Measurements from ENCODE around the gene REEP3.

DNA sequence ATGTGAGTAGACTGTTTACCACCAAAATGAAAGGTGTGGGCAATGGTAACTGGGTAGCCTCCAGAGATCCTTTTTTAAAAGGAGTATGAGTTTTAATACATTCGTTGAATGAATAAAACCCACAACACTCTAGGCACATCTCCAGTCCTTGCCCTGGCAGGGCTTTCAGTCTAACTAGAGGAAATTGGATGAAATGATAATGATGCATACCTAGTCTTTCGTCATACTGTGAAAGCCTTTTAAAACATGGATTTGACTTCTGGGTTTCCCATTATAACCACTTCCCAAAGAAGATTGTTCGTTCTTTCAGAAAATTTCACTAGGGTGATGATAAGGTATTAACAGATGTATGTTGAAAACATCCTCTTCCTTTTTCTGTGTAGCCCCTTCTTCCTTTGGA lies 110.8 kb downstream of the REEP3 start:
- TF ChIP-seq TAF1 (IDR thresholded peaks at IDR 0.05; ENCODE audit: low read depth, low read length) = no peak
- TF ChIP-seq POLR2A (IDR thresholded peaks at IDR 0.05; ENCODE audit: low read depth, low read length) = no peak
- no peak for TF ChIP-seq POLR2AphosphoS5 (IDR thresholded peaks at IDR 0.05; ENCODE audit: low read depth, low read length)
- no peak for TF ChIP-seq SPI1 (IDR thresholded peaks at IDR 0.05; ENCODE audit: low read depth, low read length)
- TF ChIP-seq POU2F2 (IDR thresholded peaks at IDR 0.05; ENCODE audit: low read depth, low read length) = no peak
- no peak for TF ChIP-seq PAX5 (IDR thresholded peaks at IDR 0.05; ENCODE audit: insufficient read depth, low read length, severe bottlenecking)
